Astrocyte of the hippocampus (primary cell): ENCODE results near the gene MTX1.
A peak's percentile ranks its signal among the peaks of the same experiment; 100 is the strongest.

Experiments used
- DNase-seq: peaks from one replicate; pipeline ENCODE4 v3.0.0; 2011; ENCODE audit warnings: low read depth, low spot score

MTX1 gene

GRCh38 chr1:155261493-155261851 is 53.0 kb downstream of the MTX1 start:
- DNase-seq = no peak

DNA sequence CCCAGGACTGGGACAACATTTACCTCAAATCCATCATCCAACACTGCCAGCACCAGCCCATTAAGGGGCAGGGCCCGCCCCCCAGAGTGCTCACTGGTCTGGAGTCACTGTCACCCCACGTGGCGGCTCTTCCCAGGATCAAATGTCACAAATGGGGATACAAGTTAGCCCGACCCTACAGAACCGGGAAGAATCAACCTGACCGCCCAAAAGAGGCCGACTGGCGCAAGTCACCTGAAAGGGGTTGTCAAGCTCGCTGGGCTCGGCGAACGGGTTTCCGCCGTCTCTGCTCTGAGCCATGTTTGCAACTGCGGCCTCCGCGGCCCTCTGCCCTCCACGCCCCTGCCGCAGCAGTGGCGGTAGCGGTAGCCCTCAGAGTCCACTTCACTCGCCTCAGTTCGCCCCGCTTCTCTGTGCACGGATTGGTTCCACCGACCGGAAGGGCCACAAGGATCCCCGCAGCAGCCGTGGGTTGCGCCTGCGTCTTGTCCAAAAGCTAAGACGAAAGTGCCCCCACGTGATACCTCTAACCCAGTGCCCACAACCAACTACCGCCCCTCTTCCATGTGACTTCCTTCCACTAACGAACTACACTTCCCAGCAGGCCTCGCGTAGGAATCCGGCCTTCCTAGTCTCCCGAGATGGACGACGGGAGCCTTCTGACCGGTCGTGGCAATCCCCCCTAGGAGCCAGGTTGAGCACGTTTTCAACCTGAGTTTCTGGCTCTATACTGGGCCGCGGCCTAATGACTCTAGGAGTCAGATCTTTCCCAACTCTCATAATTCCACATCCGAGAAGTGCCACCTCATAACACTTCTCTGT is 53.6 kb downstream of the MTX1 start, which contains the start of gene SCAMP3:
SCAMP3 (minus strand) TSS at position 509 of the 822 bp plus-strand sequence; CDS start at position 300, 209 bp downstream.
- peak; percentile 99 for DNase-seq

DNA sequence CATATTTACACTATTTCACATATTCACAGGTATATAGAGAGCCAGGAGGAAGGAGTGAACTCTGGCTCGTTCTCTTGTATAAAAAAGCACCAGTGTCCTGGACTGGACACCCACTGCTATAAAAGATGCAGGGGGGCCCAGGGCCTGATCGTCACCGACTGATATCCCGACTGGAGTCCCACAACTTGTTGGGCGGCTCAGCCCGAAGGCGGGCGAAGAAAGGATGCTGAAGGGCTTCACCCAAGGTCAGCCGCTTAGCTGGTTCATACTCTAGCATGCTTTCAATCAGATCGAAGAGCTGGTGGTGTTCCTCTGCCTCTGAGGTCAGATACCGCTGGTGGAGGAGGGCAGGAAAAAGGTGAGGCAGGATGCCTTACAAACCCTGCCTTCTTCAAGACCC is 54.6 kb downstream of the MTX1 start:
- DNase-seq = no peak
